IMR-90 (cell line): ENCODE results near the gene HACL1. TPM values are rescaled to one million over a fixed set of nuclear protein-coding genes. Genes with fewer than 3 reads are reported as not detected.

ENCODE experiments used
- ATAC-seq: fragments of 200-7000 bp; cut with Tn5 transposase; 2 replicates; pipeline ENCODE4 v1.9.1; 2020; ENCODE audit warnings: low read depth, mild to moderate bottlenecking, moderate library complexity
- BruUV-seq: library from RNA; stranded (reverse); fragments of 400-500 nt; replicated peaks from 2 replicates; lab custom pipeline; 2021; lab: Mats Ljungman, UMichigan
- CTCF ChIA-PET: fragments of 300-600 bp; formaldehyde crosslinking; extraction: SDS; loops from one replicate; lab custom pipeline; 2021; ENCODE audit warnings: antibody characterized with exemption; lab: Yijun Ruan, JAX
- POLR2A ChIA-PET: fragments of 300-600 bp; sonication (Branson Sonifier 250); formaldehyde crosslinking; loops from one replicate; lab custom pipeline; 2022; ENCODE audit warnings: antibody characterized with exemption; ENCODE audit not compliant: unreplicated experiment; lab: Charles Lee
- DNase-seq: peaks from one replicate; pipeline ENCODE4 v3.0.0; 2013
- H2AFZ ChIP-seq: replicated peaks from 2 replicates; pipeline ENCODE3; 2013; ENCODE audit warnings: low read length, mild to moderate bottlenecking; ENCODE audit not compliant: poor library complexity
- H2AK5ac ChIP-seq: 2 replicates; pipeline ENCODE4 v1.6.1; 2013; ENCODE audit warnings: low read depth, low read length, inconsistent platforms
- H2AK9ac ChIP-seq: replicated peaks from 2 replicates; pipeline ENCODE3; 2013; ENCODE audit warnings: mild to moderate bottlenecking, low read depth, low read length, moderate library complexity; ENCODE audit not compliant: poor library complexity
- H2BK120ac ChIP-seq: 2 replicates; pipeline ENCODE4 v1.6.1; 2013; ENCODE audit warnings: low read depth, low read length, inconsistent platforms
- H2BK15ac ChIP-seq: 3 replicates; pipeline ENCODE4 v1.6.1; 2013; ENCODE audit warnings: low read depth, low read length, inconsistent platforms
- H2BK20ac ChIP-seq: 2 replicates; pipeline ENCODE4 v1.6.1; 2013; ENCODE audit warnings: low read depth, mild to moderate bottlenecking, inconsistent platforms, low read length, moderate library complexity
- H2BK5ac ChIP-seq: 2 replicates; pipeline ENCODE4 v1.6.1; 2013; ENCODE audit warnings: mild to moderate bottlenecking, low read depth, low read length, inconsistent platforms; ENCODE audit not compliant: poor library complexity, severe bottlenecking
- H3K14ac ChIP-seq: replicated peaks from 2 replicates; pipeline ENCODE4 v1.6.1; 2013; ENCODE audit warnings: low read depth, low read length, inconsistent platforms
- H3K18ac ChIP-seq: 2 replicates; pipeline ENCODE4 v1.6.1; 2013; ENCODE audit warnings: low read depth, low read length, control low read depth
- H3K23ac ChIP-seq: 2 replicates; pipeline ENCODE4 v1.6.1; 2013; ENCODE audit warnings: low read depth, low read length, inconsistent platforms
- H3K27ac ChIP-seq: 2 replicates; pipeline ENCODE4 v1.5.1; 2013; ENCODE audit warnings: mild to moderate bottlenecking, control low read depth, low read length; ENCODE audit not compliant: insufficient read depth
- H3K27me3 ChIP-seq: 2 replicates; pipeline ENCODE4 v1.6.1; 2013; ENCODE audit warnings: low read length; ENCODE audit not compliant: control insufficient read depth, insufficient read depth
- H3K36me3 ChIP-seq: 2 replicates; pipeline ENCODE4 v1.6.1; 2013; ENCODE audit warnings: low read length, mixed read lengths; ENCODE audit not compliant: control insufficient read depth, insufficient read depth
- H3K4ac ChIP-seq: 2 replicates; pipeline ENCODE4 v1.6.1; 2013; ENCODE audit warnings: low read depth, low read length, inconsistent platforms
- H3K4me1 ChIP-seq: 2 replicates; pipeline ENCODE4 v1.6.1; 2013; ENCODE audit warnings: low read length, mixed read lengths; ENCODE audit not compliant: control insufficient read depth, insufficient read depth
- H3K4me2 ChIP-seq: 2 replicates; pipeline ENCODE4 v1.6.1; 2013; ENCODE audit warnings: low read depth, mild to moderate bottlenecking, control low read depth, low read length, moderate library complexity
- H3K4me3 ChIP-seq: 2 replicates; pipeline ENCODE4 v1.5.1; 2013; ENCODE audit warnings: low read depth, mild to moderate bottlenecking, control low read depth, low read length, moderate library complexity; ENCODE audit not compliant: insufficient read depth
- H3K56ac ChIP-seq: 2 replicates; pipeline ENCODE4 v1.6.1; 2013; ENCODE audit warnings: low read length, inconsistent platforms; ENCODE audit not compliant: insufficient read depth; ENCODE audit errors: extremely low read depth
- H3K79me1 ChIP-seq, 2 experiments: 2 replicates each; pipeline ENCODE4 v1.6.1; 2013; ENCODE audit warnings: low read length in 2 of 2, inconsistent platforms in 1 of 2, low read depth in 1 of 2
- H3K9ac ChIP-seq: 2 replicates; pipeline ENCODE4 v1.6.1; 2013; ENCODE audit warnings: low read depth, low read length, control low read depth
- H3K9me1 ChIP-seq: 2 replicates; pipeline ENCODE4 v1.6.1; 2013; ENCODE audit warnings: low read length, inconsistent platforms; ENCODE audit not compliant: insufficient read depth
- H3K9me3 ChIP-seq: 2 replicates; pipeline ENCODE4 v1.6.1; 2013; ENCODE audit warnings: low read length; ENCODE audit not compliant: control insufficient read depth, insufficient read depth
- H4K20me1 ChIP-seq: 2 replicates; pipeline ENCODE4 v1.6.1; 2013; ENCODE audit warnings: low read length, inconsistent platforms; ENCODE audit not compliant: insufficient read depth
- H4K5ac ChIP-seq: 2 replicates; pipeline ENCODE4 v1.6.1; 2013; ENCODE audit warnings: mild to moderate bottlenecking, low read depth, low read length, control low read depth
- H4K8ac ChIP-seq, 2 experiments: 2 replicates each; pipeline ENCODE4 v1.6.1; 2013; ENCODE audit warnings: low read depth in 2 of 2, low read length in 2 of 2, control low read depth in 1 of 2, inconsistent platforms in 1 of 2
- H4K91ac ChIP-seq: 2 replicates; pipeline ENCODE4 v1.6.1; 2013; ENCODE audit warnings: low read depth, low read length, inconsistent platforms; ENCODE audit not compliant: insufficient read depth
- BHLHE40 ChIP-seq: fragments of 150-350 bp; IDR thresholded peaks from 2 replicates; pipeline ENCODE4 v1.6.1; 2016; ENCODE audit warnings: mild to moderate bottlenecking, low read depth, low read length
- CEBPB ChIP-seq: IDR thresholded peaks from 2 replicates; pipeline ENCODE4 v1.6.1; 2012; ENCODE audit warnings: low read depth, low read length, improper control_type of control experiment
- CHD1 ChIP-seq: IDR thresholded peaks from 2 replicates; pipeline ENCODE4 v1.6.1; 2012; ENCODE audit warnings: low read depth, low read length, improper control_type of control experiment
- CTCF ChIP-seq: conservative IDR thresholded peaks from 2 replicates; pipeline ENCODE4 v1.5.1; 2012; ENCODE audit warnings: mild to moderate bottlenecking, low read depth, low read length, improper control_type of control experiment
- ELK1 ChIP-seq: fragments of 150-350 bp; IDR thresholded peaks from 2 replicates; pipeline ENCODE4 v1.6.1; 2016; ENCODE audit warnings: low read depth, mild to moderate bottlenecking, low read length, moderate library complexity, borderline replicate concordance
- FOS ChIP-seq: fragments of 150-350 bp; IDR thresholded peaks from 2 replicates; pipeline ENCODE4 v1.6.1; 2016; ENCODE audit warnings: low read depth, low read length
- MAFK ChIP-seq: IDR thresholded peaks from 2 replicates; pipeline ENCODE4 v1.6.1; 2012; ENCODE audit warnings: low read depth, low read length, improper control_type of control experiment
- MAZ ChIP-seq: IDR thresholded peaks from 2 replicates; pipeline ENCODE4 v1.6.1; 2012; ENCODE audit warnings: low read depth, mild to moderate bottlenecking, low read length, improper control_type of control experiment, moderate library complexity, borderline replicate concordance
- MXI1 ChIP-seq: IDR thresholded peaks from 2 replicates; pipeline ENCODE4 v1.6.1; 2012; ENCODE audit warnings: low read depth, mild to moderate bottlenecking, low read length, moderate library complexity, borderline replicate concordance
- NFE2L2 ChIP-seq: fragments of 150-350 bp; IDR thresholded peaks from 2 replicates; pipeline ENCODE4 v1.6.1; 2016; ENCODE audit warnings: low read depth, mild to moderate bottlenecking, low read length
- POLR2A ChIP-seq: IDR thresholded peaks from 2 replicates; pipeline ENCODE4 v1.6.1; 2012; ENCODE audit warnings: mild to moderate bottlenecking, low read depth, low read length
- RAD21 ChIP-seq: IDR thresholded peaks from 2 replicates; pipeline ENCODE4 v1.6.1; 2012; ENCODE audit warnings: low read length, improper control_type of control experiment
- RCOR1 ChIP-seq: IDR thresholded peaks from 2 replicates; pipeline ENCODE4 v1.6.1; 2012; ENCODE audit warnings: mild to moderate bottlenecking, low read length, improper control_type of control experiment; ENCODE audit not compliant: insufficient replicate concordance
- RFX5 ChIP-seq: IDR thresholded peaks from 2 replicates; pipeline ENCODE4 v1.8.0; 2012; ENCODE audit warnings: low read depth, mild to moderate bottlenecking, low read length, moderate library complexity
- SMC3 ChIP-seq: fragments of 150-350 bp; IDR thresholded peaks from 2 replicates; pipeline ENCODE4 v1.6.1; 2016; ENCODE audit warnings: low read depth, mild to moderate bottlenecking, antibody characterized with exemption, low read length, moderate library complexity
- USF2 ChIP-seq: fragments of 150-350 bp; IDR thresholded peaks from 2 replicates; pipeline ENCODE4 v1.6.1; 2017; ENCODE audit warnings: mild to moderate bottlenecking, antibody characterized with exemption, low read length, low read depth
- WGBS, 2 experiments: methylation state at CpG; one replicate each; pipeline versions ENCODE4 v1.1.5 to v1.1.7; 2013; ENCODE audit warnings: missing lambda C conversion rate in 2 of 2; ENCODE audit not compliant: insufficient read length in 1 of 2; ENCODE audit errors: extremely low coverage in 2 of 2; 5-methylcytosine and 5-hydroxymethylcytosine counted together
- dilution Hi-C: fragments of 300-500 bp; cut with HindIII; formaldehyde crosslinking; loops from one replicate; pipeline ENCODE4 v1.14.3; 2018; ENCODE audit warnings: low sequenced_read_pairs; ENCODE audit not compliant: unreplicated experiment
- in situ Hi-C: fragments of 300-500 bp; cut with MboI; formaldehyde crosslinking; loops from 3 replicates; pipeline ENCODE4 v1.14.3; 2019; ENCODE audit warnings: low sequenced_read_pairs, inconsistent platforms, mixed read lengths
- intact Hi-C: fragments of 100-400 bp; cut with micrococcal nuclease; formaldehyde crosslinking; loops from 2 replicates; pipeline ENCODE4 v1.10.0; 2022
- polyA plus RNA-seq, 3 experiments: library from polyadenylated mRNA; depleted of rRNA; stranded (reverse); fragments of >200 nt; gene quantifications; 2 replicates each; pipeline ENCODE4 v1.2.3, GENCODE V29; 2012; ENCODE audit warnings: low replicate concordance in 1 of 3
- total RNA-seq: library from RNA; depleted of rRNA; stranded (reverse); fragments of >200 nt; gene quantifications from 2 replicates; pipeline ENCODE4 v1.2.3, GENCODE V29; 2012

The HACL1 gene
- total and polyA plus RNA-seq, 2 of the 4 experiments (the other 2 are of a cell fraction): 9.9 to 28.1 TPM

- no peaks in the 10 kb centered on the region for H3K36me3 ChIP-seq
- no peak overlapping the region for H4K8ac ChIP-seq
- no peak overlapping the region for H3K9ac ChIP-seq
- H2BK120ac ChIP-seq: no peak overlapping the region
- no peak overlapping the region for H2AK5ac ChIP-seq
- H2AK9ac ChIP-seq: no peak overlapping the region
- in situ Hi-C loops: no loop called here
- H3K9me1 ChIP-seq: no peaks in the 10 kb centered on the region
- H2BK5ac ChIP-seq: no peak overlapping the region
- H3K4ac ChIP-seq: no peak overlapping the region
- no peak overlapping the region; the same call in 1 of the 2 replicates for H4K5ac ChIP-seq
- no peak overlapping the region for H3K18ac ChIP-seq
- H3K27me3 ChIP-seq: no peaks in the 10 kb centered on the region
- no CpG with 5 or more reads among the region's 1 CpG for WGBS, 2 experiments
- intact Hi-C loops: no loop called here
- dilution Hi-C loops: no loop called here
- no peak overlapping the region for H2BK20ac ChIP-seq
- H4K20me1 ChIP-seq: no peaks in the 10 kb centered on the region
- no peak overlapping the region for H3K4me2 ChIP-seq
- TF ChIP-seq RCOR1 (no peak), CEBPB (no peak), NFE2L2 (no peak), CTCF (no peak), CHD1 (no peak), SMC3 (no peak), MXI1 (no peak), POLR2A (no peak), MAZ (no peak), RAD21 (no peak), RFX5 (no peak), FOS (no peak), USF2 (no peak), BHLHE40 (no peak), MAFK (no peak), ELK1 (no peak)
- H3K27ac ChIP-seq: no peak overlapping the region
- no peak for DNase-seq
- no TSS peak for BruUV-seq
- peaks cover 2% of the 10 kb centered on the region for H3K9me3 ChIP-seq
- H3K23ac ChIP-seq: no peak overlapping the region
- no peak overlapping the region for H2AFZ ChIP-seq
- no peak overlapping the region for H3K14ac ChIP-seq
- no peak overlapping the region for H3K4me3 ChIP-seq
- CTCF ChIA-PET: interaction anchor here (0.9 kb wide), 1 partner anchor 193 kb away, joined by 3 read pairs; no protein-coding TSS in a partner anchor
- H2BK15ac ChIP-seq: no peak overlapping the region
- ATAC-seq: no peak
- peaks cover 0 to 4% of the 10 kb centered on the region in 2 experiments; a peak in 1 of 4 replicates for H3K79me1 ChIP-seq
- POLR2A ChIA-PET: no interaction called here
- H4K91ac ChIP-seq: no peak overlapping the region; the same call in 1 of the 2 replicates
- no peak overlapping the region for H3K56ac ChIP-seq
- H3K4me1 ChIP-seq: peaks cover 2% of the 10 kb centered on the region; the same call in 1 of the 2 replicates
Measured at GRCh38 chr3:15614958-15615357, 13.6 kb upstream of the HACL1 start.
